Activated CD4-positive, alpha-beta T cell treated with anti-CD3 and anti-CD28 coated beads for 4 hours (primary cell): ENCODE results near the gene PRR19.

Source experiments
- DNase-seq, 2 donors: peaks; one replicate each; pipeline ENCODE4 v3.0.0-alpha.2; 2020

PRR19 gene

DNA sequence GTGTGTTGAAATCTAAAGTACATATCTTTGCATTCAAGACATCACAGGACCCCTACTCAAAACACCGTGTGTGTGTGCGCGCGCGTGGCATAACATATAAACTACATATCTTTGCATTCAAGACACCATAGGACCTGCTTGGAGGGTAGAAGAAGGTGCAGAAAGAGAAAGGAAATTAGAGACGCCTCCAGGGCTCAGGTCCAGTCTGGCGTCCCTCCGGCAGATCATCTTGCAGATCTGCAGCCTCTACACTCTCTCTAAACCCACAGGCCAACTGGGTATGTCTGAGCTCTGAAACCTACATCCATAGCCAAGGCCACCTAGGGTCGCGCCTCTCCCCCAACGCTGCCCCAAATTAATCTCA, 1.2 kb downstream of the PRR19 start:
- DNase-seq, result no peak

GRCh38 chr19:42303876-42304275, 1.9 kb downstream of the PRR19 start:
- DNase-seq, result no peak

- DNase-seq, result no peak
Observed at GRCh38 chr19:42306646-42307045, 4.7 kb downstream of the PRR19 start.

- no peak for DNase-seq
Observed at GRCh38 chr19:42309686-42310085, 7.8 kb downstream of the PRR19 start.

- no peak for DNase-seq
Observed at GRCh38 chr19:42311657-42312056, 9.7 kb downstream of the PRR19 start.

DNA sequence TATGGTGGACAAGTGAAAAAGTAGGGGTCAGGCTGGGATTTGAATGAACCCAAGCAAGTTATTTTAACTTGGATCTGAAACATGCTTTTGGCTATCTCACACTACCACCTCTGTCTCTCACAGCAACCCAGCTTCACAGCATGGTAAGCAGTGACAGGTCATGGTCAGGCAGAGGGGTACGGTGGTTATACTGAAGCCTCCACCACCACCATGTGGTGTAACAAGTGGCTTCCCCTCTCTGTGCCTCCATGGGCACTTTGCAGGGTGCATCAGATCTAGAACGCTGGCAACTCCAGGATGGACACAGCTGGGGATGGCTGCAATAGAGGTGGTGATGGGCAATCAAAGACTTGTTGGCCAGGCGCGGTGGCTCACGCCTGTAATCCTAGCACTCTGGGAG, 10.4 kb downstream of the PRR19 start:
- DNase-seq, result no peak

GRCh38 chr19:42313096-42313839, 11.3 kb downstream of the PRR19 start, which contains the start of gene TMEM145:
TMEM145 (plus strand) TSS chr19:42313309; CDS start chr19:42313377, 68 bp downstream.
- DNase-seq, result no peak

GRCh38 chr19:42313840-42314755, 12.2 kb downstream of the PRR19 start:
- DNase-seq, result no peak

- DNase-seq, result no peak
Observed at GRCh38 chr19:42315024-42315423, 13.1 kb downstream of the PRR19 start.

DNA sequence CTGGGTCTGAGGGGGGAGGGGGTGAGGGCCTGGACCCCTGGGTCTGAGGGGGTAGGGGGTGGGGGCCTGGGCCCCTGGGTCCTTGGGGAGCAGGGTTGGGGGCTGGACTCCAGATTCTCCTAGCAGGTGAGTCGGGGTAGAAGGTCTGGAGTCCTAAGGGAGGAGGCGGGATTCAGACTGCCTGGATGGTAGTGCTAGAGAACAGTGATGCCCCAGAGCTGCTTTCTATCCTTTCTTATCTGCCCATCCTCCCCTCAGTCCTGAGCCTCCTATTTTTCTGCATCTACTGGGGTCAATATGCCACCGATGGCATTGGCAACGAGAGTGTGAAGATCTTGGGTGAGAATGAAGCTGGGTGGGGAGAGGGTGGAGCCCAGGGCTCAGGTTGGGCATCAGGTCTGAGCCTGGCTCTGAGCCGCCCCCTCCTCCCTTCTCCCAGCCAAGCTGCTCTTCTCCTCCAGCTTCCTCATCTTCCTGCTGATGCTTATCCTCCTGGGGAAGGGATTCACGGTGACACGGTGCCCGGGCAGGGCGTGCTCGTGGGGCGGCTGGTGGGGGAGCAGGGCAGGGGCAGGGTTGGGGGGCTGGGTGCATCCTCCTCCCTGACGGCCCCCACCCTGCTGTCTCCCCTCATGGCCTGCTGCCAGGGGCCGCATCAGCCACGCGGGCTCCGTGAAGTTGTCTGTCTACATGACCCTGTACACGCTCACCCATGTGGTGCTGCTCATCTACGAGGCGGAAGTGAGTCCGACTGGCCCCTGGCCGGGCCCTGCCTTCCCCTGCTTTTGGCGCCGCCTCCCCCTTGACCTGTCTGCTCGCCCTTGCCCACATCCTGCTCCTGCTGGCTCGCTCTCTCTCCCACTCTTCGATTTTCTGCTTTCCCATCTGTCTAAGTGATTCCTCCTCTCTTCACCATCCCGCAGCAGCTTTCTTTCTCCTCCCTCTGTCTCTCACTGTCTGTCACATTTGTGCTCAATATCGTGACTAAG, 14.6 kb downstream of the PRR19 start:
- DNase-seq, result no peak

GRCh38 chr19:42317535-42317934, 15.6 kb downstream of the PRR19 start:
- no peak for DNase-seq

DNA sequence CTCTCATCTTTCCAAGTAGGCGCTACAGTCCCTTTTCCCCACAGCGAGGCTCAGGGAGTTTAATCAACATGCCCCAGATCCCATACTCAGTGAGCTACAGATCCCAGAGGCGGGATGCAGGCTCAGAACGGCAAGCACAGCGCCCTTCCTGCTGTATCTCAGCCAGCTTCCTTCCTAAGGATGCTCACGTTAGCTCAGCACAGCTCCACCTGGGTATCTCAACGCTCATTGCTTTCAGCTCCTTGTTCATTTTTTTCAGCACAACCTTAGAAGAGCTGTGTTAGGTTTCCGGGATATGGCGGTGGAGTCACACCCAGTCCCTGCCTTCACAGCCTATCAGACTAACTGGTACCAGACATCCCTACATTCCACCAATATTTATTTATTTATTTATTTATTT, 20.4 kb downstream of the PRR19 start:
- DNase-seq, result no peak

GRCh38 chr19:42323473-42323851, 21.5 kb downstream of the PRR19 start:
- no peak for DNase-seq

DNA sequence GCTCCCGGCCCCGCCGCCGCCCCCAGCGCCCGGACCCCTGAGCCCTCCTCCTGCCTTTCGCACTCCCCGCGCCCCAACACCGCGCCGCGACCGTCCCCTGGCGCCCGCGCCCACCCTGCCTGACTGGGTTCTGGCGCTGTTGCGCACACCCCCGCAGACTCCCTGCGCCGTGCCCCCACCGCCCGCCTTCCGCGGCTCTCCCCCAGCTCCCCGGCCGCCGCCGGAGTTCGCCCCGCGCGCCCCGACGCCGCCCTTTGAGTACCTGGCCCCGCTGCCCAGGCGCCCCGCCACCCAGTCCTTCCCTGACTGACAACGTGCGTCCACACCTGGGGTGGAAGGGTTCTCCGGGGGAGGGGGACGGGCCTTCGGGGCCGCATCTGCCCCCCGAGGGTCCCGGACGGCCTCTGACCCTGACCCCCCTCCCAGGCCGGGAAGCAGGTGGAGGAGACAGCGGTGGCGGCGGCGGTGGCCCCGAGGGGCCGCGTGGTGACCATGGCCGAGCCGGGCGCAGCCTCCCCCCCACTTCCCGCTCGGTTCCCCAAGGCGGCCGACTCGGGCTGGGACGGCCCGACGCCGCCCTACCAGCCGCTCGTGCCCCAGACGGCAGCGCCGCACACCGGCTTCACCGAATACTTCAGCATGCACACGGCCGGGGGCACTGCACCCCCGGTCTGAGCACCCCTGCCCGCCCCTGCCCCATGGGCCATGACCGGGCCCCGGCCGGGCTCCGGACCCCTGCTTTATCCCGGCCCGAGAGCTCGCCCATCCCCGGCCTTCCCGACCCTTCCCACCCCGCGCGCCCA, 22.1 kb downstream of the PRR19 start:
- no peak for DNase-seq

DNA sequence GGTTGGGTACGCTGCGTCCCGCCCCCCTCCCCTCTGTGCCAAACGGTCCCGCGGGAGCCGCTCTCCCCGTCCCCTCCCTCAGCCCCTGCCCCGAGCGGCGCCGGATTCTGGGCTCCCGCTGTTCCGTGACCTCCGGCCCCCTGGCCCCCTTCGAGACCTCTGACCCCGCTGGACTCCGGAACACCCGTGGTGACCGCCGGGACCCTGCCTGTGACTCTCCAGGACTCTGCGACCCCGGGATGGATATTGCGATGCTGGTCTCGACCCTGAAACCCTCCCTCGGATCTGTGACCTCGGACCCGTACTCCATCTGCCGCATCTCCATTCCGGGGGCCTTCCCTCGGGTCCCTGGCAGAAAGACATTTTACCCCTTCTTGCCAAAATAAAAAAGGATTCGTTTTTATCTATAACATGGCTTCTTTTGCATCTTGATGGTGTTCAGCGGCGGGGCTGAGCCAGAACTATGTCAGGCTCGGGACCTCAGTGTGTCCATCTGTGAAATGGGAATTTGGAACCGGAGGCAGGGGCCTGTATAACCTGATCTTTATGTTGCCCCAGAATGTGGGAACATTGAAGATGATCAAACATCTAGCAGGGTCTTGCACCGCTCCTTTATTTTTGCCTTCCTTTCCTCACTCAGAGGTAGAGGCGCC, 22.8 kb downstream of the PRR19 start:
- DNase-seq, result no peak

GRCh38 chr19:42325308-42325895, 23.5 kb downstream of the PRR19 start, which contains the start of gene MEGF8:
MEGF8 (plus strand) TSS chr19:42325635; CDS start chr19:42326244, 609 bp downstream.
- DNase-seq, result peak; percentile 95 to 98

- DNase-seq, result peak; percentile 25 to 28
Observed at GRCh38 chr19:42325896-42326771, 24.2 kb downstream of the PRR19 start.

GRCh38 chr19:42326969-42327368, 25.0 kb downstream of the PRR19 start:
- no peak for DNase-seq

- no peak for DNase-seq
Observed at GRCh38 chr19:42327381-42327780, 25.4 kb downstream of the PRR19 start.

DNA sequence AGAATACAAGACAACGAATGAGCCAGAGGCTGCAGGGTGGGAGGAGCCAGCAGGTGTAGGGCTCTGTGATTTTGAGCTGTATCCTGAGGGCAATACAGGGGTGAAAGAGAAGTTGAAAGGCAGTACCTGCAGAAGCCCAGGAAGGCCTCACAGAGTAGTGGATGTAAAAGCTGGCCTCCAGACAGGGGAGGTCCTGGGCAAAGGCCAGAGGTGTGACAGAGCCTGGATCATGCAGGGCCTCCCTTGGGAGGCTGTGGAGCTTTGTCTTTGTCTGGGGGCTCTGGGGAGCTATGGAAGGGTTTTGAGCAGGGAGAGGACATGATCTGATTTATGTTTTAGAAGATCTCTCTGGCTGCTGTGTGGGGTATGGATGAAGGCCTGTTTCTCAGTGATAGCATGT, 26.2 kb downstream of the PRR19 start:
- no peak for DNase-seq
